8988T (cell line): ENCODE results near the gene GLIPR2.
"Not testable (repeated sequence)": the region's sequence is repeated elsewhere in the genome, so short reads cannot be mapped to it uniquely, and the experiment has no call there.

Source experiments
- DNase-seq: peaks from one replicate; pipeline ENCODE4 v3.0.0; 2011

Gene GLIPR2

DNA sequence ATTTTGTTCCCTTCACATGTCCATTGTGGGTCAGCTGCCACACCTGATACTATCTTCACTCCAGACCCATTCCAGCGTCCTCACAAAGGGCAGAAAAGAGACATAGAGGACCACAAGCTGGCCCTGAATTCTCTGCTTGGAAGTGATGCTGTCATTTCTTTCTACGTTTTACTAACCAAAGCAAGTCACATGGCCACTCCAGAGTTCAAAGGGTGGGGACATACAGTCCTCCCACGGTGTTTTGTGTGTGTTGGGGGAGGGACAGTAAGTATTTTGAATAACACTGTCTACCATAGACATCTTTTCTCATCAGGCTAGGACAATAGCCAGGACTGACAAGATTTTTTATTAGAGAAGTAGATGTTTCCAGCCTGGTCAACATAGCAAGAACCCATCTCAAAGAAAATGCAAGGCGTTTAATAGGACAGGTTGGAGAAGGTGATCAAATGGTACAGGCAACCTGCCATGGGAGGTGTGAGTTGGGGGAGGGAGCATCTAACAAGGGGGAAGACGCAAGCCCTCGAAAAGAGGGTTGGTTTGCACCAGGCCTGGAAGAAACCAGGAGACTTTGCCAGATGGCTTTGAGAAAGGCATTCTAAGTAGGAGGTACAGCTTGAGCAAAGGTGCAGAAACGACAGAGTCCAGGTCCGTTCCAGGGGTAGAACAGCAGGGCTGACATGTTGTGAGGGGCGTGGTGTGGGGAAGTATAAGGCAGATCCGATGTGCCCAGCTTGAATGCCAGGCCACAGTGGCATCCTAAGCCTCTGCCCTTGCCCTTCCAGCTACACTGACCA lies 11.3 kb upstream of the GLIPR2 start:
- no peak for DNase-seq

DNA sequence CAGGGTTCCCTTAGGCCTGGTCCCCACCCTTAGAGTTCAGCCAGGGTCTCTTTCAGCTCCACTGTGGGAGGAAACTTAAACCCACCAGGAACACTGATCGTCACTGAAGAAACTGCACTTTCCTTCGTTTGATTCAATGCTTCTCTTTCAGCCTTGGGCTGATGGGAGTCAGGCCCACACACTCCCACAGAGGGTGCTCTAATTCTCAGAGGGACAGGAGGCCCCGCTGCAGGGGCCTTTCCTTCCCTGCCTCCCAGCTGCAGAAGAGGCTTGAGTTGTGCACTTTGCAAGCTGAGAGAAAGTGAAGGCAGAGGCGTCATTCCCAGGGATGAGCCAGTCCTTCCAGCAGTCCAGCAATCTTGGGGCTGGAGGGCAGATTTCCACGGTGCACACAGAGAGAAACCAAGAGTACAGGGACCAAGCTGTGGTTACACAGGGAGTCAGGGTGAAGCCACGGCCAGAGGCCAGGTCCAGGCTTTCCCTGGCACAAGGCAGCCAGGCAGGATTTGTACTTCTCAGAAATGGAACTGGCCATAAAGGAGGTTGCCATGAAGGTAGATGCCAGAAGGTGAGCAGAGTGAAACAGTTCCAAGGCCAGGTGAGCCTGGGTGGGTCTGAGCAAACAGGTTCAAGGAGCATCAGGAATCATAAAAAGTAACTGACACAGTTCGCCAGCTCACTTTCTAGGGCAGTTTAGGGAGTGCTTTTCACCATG lies 10.4 kb upstream of the GLIPR2 start:
- DNase-seq = no peak

DNA sequence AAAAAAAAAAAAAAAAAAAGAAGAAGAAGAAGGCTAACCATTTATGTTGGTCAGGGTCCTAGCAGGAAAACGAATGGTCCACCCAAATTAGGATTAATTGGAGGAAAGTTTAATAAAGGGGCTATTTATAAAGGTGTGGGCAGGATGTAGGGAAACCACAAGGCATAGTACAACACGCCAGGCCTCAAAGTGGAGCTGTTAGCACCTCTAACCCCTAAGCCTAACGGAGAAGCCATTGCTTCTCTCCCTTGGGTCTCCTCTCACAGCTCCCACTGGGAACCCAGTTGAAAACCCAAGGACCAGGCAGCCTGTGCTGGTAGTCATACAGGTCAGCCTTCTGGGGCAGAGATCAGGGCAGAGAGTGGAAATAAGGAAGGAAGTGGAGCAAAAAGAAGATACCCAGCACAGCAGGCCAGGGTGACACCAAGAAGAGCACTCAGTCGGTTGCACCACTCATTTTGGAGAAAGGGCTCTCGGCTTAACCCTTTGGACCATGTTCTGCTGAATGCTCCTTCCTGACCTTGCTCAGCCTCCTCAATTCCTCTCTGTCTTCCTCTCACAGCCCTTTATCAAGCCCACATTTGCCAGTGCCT lies 8.8 kb upstream of the GLIPR2 start:
- no peak for DNase-seq

DNA sequence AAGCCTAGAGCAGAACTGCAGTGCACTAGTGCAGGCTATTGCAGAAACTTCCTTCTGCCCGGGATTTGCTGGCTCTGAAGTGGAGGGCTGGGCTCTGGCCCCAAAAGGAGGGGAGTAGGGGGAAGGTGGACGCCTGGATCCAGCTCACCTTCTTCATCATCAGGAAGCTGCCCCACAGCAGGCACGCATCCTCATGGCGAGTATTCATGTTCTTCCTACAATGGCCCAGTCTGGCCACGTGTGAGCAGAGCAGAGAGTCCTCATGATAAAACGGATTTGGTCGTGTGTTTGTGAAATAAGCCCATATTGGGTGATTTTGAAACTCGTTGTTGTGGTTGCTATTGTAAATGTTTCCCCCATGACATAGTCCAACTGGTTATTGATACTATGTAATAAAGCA lies 8.2 kb upstream of the GLIPR2 start:
- DNase-seq = no peak

DNA sequence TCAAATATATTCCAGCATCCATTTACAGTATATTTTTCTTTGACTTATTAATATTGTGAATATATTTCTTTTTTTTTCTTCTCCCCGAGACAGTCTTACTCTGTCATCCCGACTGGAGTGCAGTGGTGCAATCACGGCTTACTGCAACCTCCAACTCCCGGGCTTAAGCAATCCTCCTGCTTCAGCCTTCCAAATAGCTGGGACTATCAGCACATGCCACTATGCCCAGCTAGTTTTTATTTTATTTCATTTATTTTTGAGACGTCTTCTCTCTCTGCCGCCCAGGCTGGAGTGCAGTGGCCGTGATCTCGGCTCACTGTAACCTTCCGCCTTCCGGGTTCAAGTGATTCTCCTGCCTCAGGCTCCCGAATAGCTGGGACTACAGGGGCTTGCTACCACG lies 7.4 kb upstream of the GLIPR2 start:
- DNase-seq = no peak

DNA sequence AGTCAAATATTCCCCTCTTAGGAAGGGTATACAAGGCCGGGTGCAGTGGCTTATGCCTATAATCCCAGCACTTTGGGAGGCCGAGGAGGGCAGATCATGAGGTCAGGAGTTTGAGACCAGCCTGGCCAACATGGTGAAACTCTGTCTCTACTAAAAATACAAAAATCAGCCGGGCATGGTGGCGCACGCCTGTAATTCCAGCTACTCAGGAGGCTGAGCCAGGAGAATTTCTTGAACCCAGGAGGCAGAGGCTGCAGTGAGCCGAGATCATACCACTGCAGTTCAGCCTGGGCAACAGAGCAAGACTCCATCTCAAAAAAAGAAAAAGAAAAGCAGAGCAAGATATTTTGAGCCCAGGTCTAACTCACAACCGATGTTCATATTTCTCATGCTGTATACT lies 4.9 kb upstream of the GLIPR2 start:
- not testable (repeated sequence) for DNase-seq

DNA sequence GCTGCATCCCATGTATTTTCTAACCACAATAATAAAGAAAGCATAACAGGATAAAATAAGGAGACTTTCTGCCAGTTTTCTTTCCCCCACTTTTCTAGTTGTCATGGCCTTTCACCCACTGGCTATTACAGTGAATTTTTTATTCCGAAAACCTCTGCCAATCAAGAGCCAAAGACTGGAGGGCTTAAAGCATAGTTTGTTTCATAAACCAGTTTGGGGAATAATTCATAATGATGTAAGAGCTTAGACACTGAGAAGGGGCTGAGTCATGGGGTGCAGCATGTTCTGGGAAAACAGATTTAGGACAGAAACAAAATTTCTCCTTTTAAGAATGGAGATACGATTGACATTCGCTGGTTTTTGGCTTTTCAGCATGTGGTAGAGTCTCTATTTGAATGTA lies 4.4 kb upstream of the GLIPR2 start:
- no peak for DNase-seq

DNA sequence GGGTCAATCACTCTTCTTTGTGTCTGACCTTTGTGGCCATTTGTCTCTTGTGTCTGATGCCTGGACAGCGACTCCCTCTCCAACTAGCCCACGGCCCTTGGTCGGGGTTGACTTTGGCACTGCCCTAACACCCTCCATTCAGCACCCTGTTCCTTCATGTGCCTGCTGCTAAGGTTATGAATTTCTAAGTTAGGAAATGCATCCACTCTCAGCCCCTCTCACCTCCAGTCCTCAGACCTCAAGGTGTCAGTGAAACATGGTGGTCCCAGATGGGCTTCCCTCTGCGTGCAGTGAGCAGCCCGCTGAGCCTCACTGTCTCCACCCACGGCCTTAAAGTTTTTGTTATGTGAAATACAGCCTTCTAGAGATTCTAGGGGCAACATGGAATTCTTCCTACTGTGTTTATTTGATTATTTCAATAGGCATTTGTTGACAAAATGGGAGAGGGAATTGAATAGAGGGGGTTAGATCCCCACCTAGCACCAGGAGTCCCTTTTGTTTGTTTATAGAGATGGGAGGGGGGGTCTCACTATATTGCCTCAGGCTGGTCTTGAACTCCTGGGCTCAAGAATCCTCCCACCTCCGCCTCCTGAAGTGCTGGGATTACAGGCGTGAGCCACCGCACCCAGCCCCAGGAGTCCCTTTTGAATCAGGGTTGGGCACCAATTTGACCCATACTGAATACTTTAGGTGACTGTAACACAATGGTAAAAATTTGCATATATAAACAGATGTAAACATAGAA lies 1.6 kb upstream of the GLIPR2 start:
- no peak for DNase-seq

DNA sequence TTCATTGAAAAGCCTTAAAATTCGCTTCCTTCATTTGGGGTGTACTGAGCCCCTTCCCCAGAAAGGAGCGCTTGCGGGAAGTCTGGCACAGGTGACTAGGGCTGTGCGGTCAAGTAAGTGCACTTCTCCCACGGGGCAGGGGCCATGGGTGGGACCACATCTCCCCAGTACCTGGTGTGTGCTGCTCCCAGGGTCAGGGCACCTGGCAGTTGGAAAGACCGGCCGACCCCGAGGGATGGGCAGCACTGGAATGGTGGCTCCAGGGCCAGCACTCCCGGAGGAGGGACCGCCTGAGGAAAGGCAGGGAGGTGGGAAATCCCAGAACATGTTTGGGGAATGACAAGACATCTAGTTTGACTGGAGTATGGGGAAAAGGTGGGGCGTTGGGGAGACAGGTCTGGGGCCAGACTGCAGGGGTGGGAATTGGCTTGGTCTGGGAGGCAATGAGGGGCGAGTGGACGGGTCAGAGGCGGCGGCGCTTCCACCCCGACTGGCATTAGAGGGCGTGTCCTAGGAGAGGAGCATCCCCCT lies 727 bp upstream of the GLIPR2 start:
- DNase-seq = no peak

DNA sequence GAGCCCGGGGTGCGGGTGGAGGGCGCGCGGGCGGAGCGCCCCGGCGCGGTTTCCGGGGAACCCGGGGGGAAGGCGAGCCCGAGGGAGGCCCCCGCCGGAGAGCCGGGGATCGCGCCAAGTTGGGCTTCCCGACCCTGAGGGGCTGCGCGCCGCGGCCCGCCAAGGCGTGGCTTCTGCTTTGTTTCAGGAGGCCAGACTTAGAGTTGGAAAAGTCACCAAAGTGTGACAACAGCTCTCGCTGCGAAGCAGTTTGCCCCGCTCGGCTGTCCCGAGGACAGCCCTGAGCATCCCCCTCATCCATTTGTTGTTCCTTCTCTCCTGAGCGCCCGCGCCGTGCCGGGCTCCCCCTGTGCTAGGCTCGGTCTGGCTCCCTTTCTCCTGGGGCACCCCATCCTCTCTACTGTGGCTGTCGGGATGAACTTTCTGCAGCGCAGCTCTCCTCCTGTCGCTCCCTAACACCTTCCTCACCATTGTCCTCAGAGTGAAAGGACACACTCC lies 410 bp downstream of the GLIPR2 start:
- no peak for DNase-seq

DNA sequence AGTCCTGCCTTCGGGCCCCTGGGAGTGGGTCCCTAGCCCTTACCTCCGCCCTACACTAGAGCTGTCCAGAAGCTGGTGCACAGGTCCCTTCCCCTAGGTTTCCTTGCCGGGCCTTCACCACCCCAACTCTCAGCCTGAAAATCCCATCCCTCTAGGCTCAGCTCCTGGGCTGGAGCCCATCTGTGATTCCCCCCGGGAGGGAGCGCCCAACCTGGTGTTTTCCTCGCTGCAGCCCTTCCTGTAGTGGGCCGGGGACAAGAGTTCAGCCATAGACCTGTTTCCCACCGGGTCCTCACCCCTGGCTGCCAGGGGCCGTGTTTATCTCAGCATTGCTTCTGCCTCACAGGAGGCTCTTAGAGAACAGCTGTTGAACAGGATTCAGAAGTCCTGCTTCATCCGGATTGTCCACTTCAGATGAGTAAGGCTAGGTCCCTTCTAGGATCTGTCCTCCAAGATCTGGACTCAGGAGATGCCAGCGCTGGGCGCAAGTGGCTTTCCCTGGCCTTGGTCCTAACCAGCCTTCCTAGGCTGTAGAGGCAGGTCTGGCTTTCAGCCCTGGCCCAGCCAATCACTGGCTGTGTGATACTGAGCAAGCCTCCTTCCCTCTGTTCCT lies 965 bp downstream of the GLIPR2 start:
- no peak for DNase-seq

DNA sequence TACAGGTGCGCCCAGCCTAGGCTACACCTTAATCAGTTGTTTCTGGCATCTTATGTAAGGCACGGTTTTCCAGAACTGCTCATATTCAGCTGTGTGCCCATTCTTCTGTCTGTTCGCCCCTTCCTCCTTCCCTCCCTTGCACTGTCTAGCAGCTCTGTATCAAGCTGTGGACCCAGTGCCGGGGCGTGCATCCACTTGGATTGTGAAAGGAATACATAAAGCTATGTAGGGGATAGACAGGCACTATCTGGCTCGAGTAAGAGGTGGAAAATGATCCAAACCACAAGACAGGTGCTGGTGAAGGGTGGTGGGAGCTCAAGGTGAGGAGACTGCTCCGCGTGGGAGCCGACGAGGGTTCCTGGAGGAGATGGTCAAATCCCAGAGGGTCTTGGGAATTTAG lies 2.0 kb downstream of the GLIPR2 start:
- no peak for DNase-seq

DNA sequence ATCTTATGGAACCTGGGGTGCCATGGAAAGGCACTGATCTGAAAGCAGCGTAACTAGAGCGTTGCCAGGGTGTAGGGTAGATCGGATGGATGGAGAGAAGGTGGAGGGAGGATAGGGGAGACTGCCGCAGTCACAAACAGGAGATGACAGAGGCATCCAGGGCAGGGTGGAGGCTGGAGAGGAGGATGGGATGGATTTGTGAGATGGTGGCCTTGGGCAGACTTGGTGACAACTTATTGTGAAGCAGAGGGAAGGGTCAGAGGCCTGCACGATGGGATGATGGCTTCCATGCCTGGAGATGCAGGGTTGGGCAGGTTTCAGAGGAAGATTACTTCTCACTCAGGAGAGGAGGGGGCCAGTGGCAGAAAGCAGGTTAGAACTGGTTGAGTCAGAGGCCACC lies 2.4 kb downstream of the GLIPR2 start:
- no peak for DNase-seq

DNA sequence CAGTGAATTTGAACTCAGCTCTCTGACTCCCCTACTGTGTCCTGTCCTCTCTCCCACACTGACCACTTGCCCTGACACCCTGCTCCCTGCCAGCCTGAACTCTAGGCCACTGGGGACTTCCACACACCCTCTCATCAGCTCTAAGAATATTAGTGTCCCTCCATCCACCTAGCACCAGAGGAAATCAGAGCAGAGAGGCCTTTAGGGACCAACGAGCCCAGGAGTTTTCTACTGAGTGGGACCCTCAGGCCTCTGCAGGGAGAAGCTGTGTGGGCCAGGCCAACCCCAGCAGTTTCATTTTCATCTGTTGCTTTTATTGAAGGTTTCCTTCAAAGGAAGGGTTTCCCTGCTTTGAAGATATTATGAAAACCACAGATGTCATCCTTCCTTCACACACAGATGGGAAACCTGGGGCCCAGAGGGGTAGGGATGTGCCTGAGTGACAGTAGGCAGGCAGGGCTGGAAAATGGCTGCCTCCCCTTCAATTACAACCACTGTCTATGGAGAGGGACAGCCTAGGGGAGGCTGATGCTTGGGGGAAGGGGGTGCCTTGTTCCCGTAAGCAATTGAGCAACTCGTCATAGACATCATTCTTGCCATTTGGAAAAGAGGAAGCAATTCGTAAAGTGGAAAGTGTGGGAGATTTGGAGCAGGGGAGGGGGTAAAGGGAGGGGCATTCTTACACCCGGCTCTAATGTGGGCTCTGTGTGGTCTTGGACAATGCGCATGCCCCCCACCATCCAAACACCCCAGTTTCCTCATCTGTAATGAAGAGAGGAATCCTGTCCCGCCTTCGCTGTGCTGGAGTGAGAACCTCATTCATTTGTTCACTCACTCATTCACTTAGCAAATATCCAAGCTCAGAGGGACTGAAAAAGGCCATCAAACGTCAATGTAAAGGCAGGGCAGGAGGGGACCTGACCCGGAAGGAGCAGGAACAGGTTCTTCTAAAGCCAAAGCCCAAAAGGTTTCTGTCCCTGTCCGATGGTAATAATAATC lies 3.9 kb downstream of the GLIPR2 start:
- DNase-seq = no peak

DNA sequence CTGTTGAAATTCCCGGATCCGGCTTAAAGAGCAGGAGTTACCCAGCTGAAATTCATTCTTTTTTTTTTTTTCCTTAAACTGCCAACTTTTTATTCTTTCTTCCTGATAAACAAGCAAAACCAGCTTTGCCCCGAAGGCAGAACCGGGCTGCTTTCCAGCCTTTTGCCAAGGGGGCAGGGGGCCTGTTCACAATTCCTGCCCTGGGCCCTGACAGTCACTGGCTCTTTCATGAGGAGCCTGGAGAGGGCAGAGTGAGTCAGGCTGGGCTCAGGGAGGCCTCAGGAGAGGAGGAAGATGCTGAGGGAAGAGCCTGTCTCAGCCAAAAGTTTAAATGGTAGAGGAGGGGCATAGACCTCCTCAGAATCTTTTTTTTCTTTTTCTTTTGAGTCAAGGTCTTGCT lies 4.8 kb downstream of the GLIPR2 start:
- no peak for DNase-seq

DNA sequence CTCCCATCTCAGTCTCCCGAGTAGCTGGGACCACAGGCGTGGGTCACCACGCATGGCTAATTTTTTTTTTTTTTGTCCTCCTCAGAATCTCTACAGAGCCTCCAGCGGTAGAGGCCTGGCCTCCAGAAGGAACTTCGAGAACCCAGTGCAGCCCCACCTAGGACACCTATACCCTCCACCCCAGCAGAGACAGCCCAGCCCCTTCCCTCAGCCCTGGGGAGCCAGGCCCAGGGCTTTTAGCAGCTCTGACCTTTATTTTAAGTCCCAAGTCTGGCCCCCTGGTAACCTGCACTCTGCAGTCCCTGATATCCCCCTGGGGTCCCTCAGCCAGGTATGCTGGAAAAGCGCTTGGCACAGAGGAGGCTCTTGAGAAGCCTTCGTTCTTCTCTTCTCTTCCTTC lies 5.2 kb downstream of the GLIPR2 start:
- DNase-seq = no peak

DNA sequence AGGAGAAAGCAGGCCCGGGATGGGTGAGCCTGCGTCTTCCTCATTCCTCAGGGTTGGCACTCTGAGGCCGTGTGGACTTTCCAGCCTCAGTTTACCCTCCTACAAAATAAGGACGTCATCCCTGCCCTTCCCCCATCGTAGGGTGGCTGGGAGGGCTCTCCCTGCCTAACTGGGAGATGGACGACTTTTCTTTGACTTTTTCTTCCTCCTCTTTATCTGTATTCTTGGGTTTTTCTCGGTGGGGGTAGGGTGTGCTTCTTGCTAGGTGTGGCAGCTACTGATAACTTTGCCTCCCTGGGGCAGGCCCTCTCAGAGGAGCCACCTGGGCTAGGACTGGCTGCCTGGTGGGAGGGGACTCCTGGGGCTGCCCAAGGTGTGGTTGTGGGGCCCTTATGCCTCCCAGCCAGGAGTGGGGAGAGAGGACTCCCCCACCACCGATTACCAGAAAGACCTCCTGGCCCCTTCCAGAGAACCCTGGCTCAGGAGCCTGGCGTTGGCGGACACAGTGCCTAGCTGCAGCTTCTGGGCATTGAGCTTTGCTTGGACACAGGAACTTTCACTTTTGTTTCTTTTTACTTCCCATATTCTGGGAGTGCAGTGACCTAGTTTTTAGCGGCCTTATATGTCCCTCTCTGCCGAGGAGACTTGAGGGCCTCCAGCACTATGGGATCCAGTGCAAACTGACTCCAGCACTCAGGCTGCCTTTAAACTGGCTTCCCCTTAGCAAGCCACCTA lies 6.1 kb downstream of the GLIPR2 start:
- DNase-seq = no peak

DNA sequence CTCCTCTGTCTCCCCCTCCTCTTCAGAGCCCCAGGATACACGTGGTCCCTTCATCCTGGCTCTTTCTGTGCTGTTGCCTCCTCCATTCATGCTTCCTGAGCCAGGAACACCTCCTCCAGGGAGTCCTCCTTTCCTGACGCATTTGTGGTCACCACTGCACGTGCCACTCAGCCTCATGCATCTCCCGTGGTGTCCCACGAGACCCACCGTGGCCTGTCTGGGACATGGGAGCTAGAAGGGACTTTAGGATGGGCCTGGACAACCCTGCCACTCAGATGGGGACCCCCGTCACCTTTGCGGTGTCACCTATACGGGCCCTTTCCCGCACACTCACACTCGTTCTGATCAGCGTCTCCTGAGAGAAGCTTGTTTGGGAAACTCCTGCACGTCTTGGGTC lies 6.7 kb downstream of the GLIPR2 start:
- no peak for DNase-seq

DNA sequence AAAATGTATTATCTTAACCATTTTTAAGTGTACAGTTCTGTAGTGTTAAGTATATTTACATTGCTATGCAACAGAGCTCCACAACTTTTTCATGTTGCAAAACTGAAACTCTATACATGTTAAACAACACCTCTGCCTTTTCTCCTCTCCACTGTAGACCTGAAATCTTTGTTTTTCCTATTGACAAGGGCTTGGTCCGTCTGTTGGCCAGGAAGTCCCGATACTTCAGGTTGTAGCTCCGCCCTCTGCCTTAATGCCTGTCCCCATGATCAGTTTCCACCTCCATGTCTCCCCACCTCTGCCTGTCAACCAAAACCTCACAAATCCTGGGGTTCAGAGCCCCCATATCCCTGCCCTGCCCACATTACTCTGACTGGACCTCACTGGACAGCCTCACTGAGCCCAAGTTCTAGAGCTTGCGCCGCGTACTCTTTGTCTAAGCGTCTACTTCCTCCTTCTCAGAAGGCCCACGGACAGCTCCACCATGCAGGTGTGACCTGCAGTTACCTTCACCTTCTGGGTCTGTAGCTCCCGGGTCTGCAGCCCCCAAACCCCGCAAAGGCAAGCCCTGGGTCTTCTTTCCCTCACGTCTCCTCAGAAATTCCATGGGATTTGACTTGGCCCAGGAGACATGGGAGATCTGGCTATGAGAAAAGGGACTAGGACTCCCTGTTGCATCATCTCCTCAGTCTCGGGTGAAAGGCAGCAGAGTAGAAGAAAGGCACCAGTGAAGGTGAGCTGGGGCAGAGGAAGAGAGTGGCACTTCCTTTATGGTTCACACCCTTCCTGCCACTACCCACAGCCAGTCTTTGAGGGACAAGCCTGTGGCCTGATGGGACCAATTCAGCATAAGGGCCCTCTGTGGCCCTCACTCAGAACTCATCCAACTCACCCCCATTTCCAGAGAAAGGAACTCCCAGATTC lies 8.0 kb downstream of the GLIPR2 start:
- no peak for DNase-seq
